Smooth muscle cell (in vitro differentiated cells): Measurements from ENCODE around the gene NCAPD2. TPM values are rescaled to one million over a fixed set of nuclear protein-coding genes. Genes with fewer than 3 reads are reported as not detected.

ENCODE experiments used
- DNase-seq: peaks from one replicate; lab custom pipeline; 2025; ENCODE audit not compliant: unreplicated experiment; lab: John Stamatoyannopoulos, UW
- H2AFZ ChIP-seq: fragments of 200-600 bp; sonication (generic); 2 replicates; pipeline ENCODE4 v1.6.0; 2016; ENCODE audit warnings: antibody characterized with exemption, low read depth, mild to moderate bottlenecking
- H3F3A ChIP-seq: fragments of 200-600 bp; sonication (generic); 2 replicates; pipeline ENCODE4 v1.6.0; 2017; ENCODE audit warnings: antibody characterized with exemption, low read depth
- H3K27ac ChIP-seq: fragments of 200-600 bp; sonication (generic); 2 replicates; pipeline ENCODE4 v1.5.1; 2016; ENCODE audit warnings: low read depth, mild to moderate bottlenecking
- H3K27me3 ChIP-seq: fragments of 200-600 bp; sonication (generic); 2 replicates; pipeline ENCODE4 v1.6.1; 2016; ENCODE audit warnings: low read depth, mild to moderate bottlenecking
- H3K36me3 ChIP-seq: fragments of 200-600 bp; sonication (generic); 2 replicates; pipeline ENCODE4 v1.5.1; 2016; ENCODE audit warnings: low read depth
- H3K4me1 ChIP-seq: fragments of 200-600 bp; sonication (generic); 2 replicates; pipeline ENCODE4 v1.5.1; 2016; ENCODE audit warnings: low read depth
- H3K4me2 ChIP-seq: fragments of 200-600 bp; sonication (generic); 2 replicates; pipeline ENCODE4 v1.6.0; 2016; ENCODE audit warnings: mild to moderate bottlenecking
- H3K4me3 ChIP-seq: fragments of 200-600 bp; sonication (generic); 2 replicates; pipeline ENCODE4 v1.5.1; 2016; ENCODE audit warnings: mild to moderate bottlenecking
- H3K79me2 ChIP-seq: fragments of 200-600 bp; sonication (generic); 2 replicates; pipeline ENCODE4 v1.6.0; 2016; ENCODE audit warnings: low read depth, mild to moderate bottlenecking
- H3K9ac ChIP-seq: fragments of 200-600 bp; sonication (generic); 2 replicates; pipeline ENCODE4 v1.6.0; 2016; ENCODE audit warnings: low read depth
- H3K9me3 ChIP-seq: fragments of 200-600 bp; sonication (generic); replicated peaks from 2 replicates; pipeline ENCODE4 v1.5.1; 2016; ENCODE audit warnings: low read depth
- H4K20me1 ChIP-seq: fragments of 200-600 bp; sonication (generic); 2 replicates; pipeline ENCODE4 v1.6.0; 2016; ENCODE audit warnings: low read depth
- CTCF ChIP-seq: fragments of 200-600 bp; sonication (generic); IDR thresholded peaks from 2 replicates; pipeline ENCODE4 v1.5.1; 2017; ENCODE audit warnings: borderline replicate concordance, mild to moderate bottlenecking, antibody characterized with exemption; ENCODE audit not compliant: insufficient read depth, poor library complexity, severe bottlenecking
- WGBS: methylation state at CpG from one replicate; pipeline ENCODE4 v1.1.7; 2016; ENCODE audit warnings: low lambda C conversion rate; 5-methylcytosine and 5-hydroxymethylcytosine counted together
- polyA plus RNA-seq: library from polyadenylated mRNA; unstranded; fragments of >200 nt; fragmentation: Nextera tagmentation; extraction: Ambion mirVana; gene quantifications from 2 replicates; pipeline ENCODE4 v1.2.1, GENCODE V29; 2016
- total RNA-seq: library from RNA; depleted of rRNA; stranded (reverse); fragments of >200 nt; gene quantifications from 2 replicates; pipeline ENCODE4 v1.2.3, GENCODE V29; 2014

NCAPD2 gene
- total and polyA plus RNA-seq, 2 experiments from 2014 or later: 17.6 to 22.7 TPM

DNA sequence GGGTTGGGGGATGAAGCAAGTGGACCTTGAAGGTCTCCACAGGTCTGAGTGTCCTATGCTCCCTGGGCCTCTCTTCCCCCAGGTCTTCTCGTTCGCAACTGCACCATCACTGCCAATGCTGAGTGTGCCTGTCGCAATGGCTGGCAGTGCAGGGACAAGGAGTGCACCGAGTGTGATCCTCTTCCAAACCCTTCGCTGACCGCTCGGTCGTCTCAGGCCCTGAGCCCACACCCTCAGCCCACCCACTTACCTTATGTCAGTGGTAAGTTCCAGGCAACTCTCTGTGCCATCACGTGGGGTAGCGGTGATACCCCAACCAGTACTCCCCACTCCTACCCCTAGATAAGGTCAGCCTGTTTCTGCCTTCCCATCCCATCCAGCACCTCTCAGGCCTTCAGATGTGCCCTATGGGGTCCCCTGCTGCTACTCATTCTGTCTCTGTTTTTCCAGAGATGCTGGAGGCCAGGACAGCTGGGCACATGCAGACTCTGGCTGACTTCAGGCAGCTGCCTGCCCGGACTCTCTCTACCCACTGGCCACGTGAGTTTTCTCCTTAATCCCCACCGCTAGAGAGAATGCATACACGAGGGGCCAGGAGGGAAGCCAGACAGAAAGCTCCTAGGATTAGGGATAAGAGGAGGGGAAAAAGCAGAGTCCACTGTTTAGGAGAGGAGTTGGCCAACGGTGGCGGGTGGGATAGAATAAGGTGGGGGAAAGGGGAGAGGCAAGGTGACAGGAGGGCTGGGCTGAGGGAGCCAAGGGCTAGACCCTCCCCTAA is 43.6 kb upstream of the NCAPD2 start:
- 62% methylated on average over 16 of the region's 16 CpGs for WGBS
- H3K4me1 ChIP-seq: peaks cover 33% of the 10 kb centered on the region
- no peak for TF ChIP-seq CTCF
- peak overlapping the region; percentile 55 for H3K4me3 ChIP-seq
- H3K27ac ChIP-seq: peak overlapping the region; percentile 11
- H2AFZ ChIP-seq: no peak overlapping the region
- no peaks in the 10 kb centered on the region for H3K79me2 ChIP-seq
- H3K36me3 ChIP-seq: no peaks in the 10 kb centered on the region
- H3K27me3 ChIP-seq: no peaks in the 10 kb centered on the region
- H3K4me2 ChIP-seq: peak overlapping the region; percentile 87
- no peak for DNase-seq
- no peaks in the 10 kb centered on the region for H3F3A ChIP-seq
- no peaks in the 10 kb centered on the region for H4K20me1 ChIP-seq
- H3K9me3 ChIP-seq: no peaks in the 10 kb centered on the region
- no peak overlapping the region for H3K9ac ChIP-seq

DNA sequence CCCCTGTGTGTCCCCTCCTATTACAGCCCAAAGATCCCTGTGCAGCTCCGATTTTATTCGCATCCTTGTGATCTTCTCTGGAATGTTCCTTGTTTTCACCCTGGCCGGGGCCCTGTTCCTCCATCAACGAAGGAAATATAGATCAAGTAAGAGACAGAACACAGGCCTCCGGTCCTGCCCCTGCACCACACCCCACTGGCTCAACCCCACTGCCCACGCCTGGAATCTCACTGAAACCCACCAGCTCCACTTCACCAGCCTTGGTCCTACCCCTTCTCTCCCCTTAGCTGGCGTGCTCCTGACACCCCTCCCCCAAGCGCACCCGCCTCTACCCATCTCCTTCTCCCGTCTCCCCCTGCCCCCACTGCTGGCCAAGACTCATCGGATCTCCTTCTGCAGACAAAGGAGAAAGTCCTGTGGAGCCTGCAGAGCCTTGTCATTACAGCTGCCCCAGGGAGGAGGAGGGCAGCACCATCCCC is 43.0 kb upstream of the NCAPD2 start:
- WGBS: 35% methylated on average over 11 of the region's 11 CpGs
- no peaks in the 10 kb centered on the region for H3F3A ChIP-seq

DNA sequence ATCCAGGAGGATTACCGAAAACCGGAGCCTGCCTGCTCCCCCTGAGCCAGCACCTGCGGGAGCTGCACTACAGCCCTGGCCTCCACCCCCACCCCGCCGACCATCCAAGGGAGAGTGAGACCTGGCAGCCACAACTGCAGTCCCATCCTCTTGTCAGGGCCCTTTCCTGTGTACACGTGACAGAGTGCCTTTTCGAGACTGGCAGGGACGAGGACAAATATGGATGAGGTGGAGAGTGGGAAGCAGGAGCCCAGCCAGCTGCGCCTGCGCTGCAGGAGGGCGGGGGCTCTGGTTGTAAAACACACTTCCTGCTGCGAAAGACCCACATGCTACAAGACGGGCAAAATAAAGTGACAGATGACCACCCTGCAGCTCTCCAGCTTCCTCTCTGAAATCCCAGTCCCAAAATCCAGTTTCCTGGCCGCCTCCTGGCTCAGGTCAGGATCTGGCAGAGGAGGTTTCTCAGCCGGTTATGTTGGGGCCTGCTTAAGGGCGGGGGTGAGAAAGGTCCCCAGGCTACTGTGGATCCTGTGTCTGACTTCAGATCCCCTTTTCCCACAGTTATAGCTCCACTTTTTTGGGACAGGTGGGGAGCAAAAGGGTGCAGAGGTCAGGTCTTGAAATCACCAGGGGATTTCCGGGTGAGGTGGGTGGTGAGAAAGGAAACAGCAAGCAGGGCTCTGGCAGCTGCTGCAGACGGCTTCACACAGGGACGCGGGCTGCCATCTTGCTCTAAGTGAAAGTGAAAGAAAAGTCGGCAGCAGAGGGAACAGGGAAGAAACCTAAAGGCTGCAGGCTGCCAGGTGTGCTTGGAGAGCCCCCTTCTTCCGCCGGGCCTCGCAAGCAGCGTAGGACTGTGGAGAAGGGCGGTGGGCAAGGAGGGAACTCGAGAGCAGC is 42.3 kb upstream of the NCAPD2 start, which contains the start of gene TAPBPL:
TSS of gene TAPBPL (plus strand) at position 695 of the 897 bp plus-strand sequence. CDS start 207 bp downstream, outside the sequence.
- Histone ChIP-seq H3K4me3 (peak within 1 kb of the TSS; percentile 55), H2AFZ (peak within 1 kb of the TSS; percentile 58), H3F3A (no peaks in the 10 kb centered on the region), H4K20me1 (no peaks in the 10 kb centered on the region), H3K27ac (peak within 1 kb of the TSS; percentile 50), H3K9ac (no peak within 1 kb of the TSS), H3K36me3 (no peaks in the 10 kb centered on the region), H3K4me2 (peak within 1 kb of the TSS; percentile 87), H3K9me3 (no peaks in the 10 kb centered on the region), H3K4me1 (peaks cover 33% of the 10 kb centered on the region), H3K27me3 (no peaks in the 10 kb centered on the region), H3K79me2 (no peaks in the 10 kb centered on the region)
- WGBS: 36% methylated on average over 27 of the region's 27 CpGs
- TF ChIP-seq CTCF: no peak
- peak; percentile 31 for DNase-seq

More for the DNA sequence above, 43.0 kb upstream of the NCAPD2 start:
- peak overlapping the region; percentile 50 for H3K27ac ChIP-seq
- no peaks in the 10 kb centered on the region for H4K20me1 ChIP-seq
- no peaks in the 10 kb centered on the region for H3K36me3 ChIP-seq
- peaks cover 33% of the 10 kb centered on the region for H3K4me1 ChIP-seq
- TF ChIP-seq CTCF: no peak
- H3K4me2 ChIP-seq: peak overlapping the region; percentile 87
- H3K27me3 ChIP-seq: no peaks in the 10 kb centered on the region
- H3K9ac ChIP-seq: no peak overlapping the region
- H2AFZ ChIP-seq: no peak overlapping the region
- no peak for DNase-seq
- H3K9me3 ChIP-seq: no peaks in the 10 kb centered on the region
- H3K4me3 ChIP-seq: peak overlapping the region; percentile 55
- H3K79me2 ChIP-seq: no peaks in the 10 kb centered on the region
